HG03280 (cell line): ENCODE data around the gene EPN1.

Experiments
- ATAC-seq: cut with Tn5 transposase; IDR thresholded peaks from one replicate; pipeline ENCODE4 v1.9.1; 2021; ENCODE audit warnings: mild to moderate bottlenecking, moderate library complexity; ENCODE audit not compliant: unreplicated experiment

EPN1 gene

DNA sequence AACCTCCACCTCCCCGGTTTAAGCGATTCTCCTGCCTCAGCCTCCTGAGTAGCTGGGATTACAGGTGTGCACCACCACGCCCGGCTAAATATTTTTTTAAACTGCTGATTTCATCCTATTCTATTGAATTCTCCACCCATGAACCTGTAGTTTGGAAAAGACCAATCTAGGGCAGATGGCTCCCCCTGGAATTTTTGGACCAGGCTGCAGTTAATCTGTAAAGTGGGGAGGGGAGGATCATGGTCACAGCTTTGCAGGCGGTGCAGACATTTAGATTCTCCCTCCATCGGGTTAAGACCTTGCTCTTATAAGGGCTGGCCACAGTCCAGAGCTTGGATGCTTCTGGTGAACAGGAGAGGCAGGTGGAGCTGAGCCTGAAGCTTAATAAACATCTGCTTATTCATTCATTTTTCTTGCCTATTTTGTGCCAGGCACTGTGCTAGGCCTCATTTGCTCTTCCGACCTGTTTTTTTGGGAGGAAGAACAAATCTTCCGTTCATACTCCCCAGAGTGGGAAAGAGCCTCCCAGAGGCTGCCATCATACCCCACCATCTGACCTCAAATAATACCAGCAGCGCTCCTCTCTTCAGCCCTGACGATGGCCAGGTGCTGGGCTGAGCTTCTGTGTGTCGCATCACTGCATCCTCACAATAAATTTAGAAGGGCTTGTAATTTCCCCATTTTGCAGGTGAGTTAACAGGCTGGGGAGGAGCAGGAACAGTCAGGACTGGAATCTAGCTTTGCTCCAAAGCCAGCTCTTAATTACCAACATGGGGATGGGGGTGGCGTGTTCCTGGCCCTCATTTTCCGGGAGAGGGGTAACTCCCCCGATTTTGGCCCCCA is 27.9 kb upstream of the EPN1 start:
- ATAC-seq, result no peak

DNA sequence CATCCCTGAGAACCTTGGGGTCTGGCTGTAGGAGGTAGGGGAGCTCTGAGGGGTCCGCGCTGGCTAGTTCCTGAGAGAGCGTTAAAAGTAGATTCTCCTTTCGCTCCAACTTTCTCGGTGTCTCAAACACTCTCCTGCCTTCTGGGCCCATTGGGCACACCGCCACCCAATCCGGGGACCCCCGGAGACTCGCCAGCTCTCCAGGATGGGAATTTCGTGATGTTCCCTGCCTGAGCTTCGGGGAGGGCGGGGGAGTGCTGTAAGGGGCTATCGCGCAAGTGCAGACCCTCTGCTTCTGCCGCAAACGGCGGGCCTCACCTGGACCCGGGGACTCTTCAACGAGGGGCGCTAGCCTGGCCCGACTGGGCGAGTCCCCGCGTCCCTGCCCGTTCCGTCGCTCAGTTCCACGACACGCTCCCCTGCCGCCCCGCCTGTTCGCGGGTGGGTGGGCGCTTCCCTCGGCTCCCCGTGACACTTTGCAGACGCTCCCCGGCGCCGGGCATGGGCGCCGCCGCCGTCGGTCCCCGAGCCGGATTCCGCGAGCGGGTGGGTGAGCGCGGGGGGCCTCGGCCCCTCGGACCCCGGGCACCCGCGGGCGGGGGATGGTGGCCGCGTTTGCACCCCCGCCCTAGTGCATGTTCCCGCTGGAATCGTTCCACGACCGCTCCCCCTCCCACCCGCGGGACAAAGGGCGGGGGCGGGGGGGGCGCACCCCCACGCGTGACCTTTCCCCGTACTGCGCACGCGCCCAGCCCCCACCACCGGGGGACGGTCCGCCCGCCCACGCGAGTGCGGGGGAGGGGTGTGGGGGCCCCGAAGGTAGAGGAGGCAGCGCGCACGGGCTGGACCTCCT is 27.1 kb upstream of the EPN1 start, which contains the start of gene CCDC106:
CCDC106 (plus strand) TSS at position 481 of the 853 bp plus-strand sequence. CDS start 835 bp downstream, outside the sequence.
- ATAC-seq, result peak; percentile 34

DNA sequence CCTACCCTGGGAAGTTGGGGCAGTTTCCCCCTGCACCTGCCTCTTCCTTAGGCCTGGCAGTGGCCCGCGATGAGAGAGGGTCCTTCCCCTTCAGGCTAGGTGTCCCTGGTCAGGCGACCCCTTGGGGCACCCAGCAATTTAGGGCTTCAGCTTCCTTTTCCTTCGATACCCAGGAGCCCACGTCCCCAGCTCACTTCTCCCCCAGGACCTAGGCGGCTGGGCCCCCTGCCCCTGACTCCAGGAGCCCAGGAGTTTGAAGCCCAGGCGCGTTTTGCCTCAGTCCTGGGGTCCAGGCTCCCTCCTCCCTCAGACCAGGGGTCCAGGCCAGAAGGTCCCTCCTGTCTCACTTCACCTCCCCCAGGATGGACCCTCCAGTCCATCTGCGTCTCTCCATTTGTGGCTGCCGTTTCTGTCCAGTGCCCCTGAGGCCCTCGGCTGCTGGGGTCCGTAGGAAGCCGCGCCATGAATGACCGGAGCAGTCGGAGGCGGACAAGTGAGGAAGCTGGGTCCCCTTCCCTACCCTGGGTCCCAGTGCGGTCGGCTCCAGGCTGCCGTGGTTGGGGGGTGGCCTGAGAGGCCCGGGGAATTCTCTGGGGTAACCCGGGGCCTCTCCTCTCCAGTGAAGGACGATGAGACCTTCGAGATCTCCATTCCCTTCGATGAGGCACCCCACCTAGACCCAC is 26.3 kb upstream of the EPN1 start:
- no peak for ATAC-seq

DNA sequence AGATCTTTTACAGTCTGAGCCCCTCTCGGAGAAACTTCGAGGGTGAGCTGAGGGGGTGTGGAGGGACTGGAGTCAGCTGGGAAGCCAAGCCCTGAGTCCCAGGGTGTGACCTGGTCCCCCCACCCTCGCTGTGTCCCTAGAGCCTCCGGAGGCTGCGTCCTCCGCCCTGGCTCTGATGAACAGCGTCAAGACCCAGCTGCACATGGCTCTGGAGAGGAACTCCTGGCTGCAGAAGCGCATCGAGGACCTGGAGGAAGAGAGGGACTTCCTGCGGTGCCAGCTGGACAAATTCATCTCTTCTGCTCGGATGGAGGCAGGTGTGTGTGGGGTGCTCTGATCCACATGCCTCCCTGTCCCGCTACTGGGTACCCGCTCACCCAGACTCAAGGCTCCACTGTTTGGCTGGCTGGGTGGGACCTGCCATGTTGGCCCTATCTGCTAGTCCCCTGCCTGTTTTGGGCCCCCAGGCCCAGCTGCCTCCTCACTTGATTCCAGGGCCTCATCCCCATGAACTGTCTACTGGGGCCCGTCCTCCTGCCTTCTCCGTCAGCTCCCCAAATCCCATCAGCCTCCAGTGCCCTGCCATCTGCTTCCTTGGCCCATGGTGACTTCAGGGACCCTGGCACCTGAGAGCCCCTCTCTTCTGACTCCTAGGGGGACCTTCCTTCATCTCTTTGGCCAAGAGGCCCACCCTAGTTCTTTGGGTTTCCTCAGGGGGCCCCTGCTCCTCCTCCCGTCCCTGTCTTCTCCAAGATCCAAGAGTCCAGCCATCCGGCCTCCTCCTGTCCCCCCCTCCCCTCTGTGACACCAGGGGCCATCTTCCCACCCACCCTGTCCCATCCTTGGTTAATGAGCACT is 25.5 kb upstream of the EPN1 start:
- no peak for ATAC-seq

DNA sequence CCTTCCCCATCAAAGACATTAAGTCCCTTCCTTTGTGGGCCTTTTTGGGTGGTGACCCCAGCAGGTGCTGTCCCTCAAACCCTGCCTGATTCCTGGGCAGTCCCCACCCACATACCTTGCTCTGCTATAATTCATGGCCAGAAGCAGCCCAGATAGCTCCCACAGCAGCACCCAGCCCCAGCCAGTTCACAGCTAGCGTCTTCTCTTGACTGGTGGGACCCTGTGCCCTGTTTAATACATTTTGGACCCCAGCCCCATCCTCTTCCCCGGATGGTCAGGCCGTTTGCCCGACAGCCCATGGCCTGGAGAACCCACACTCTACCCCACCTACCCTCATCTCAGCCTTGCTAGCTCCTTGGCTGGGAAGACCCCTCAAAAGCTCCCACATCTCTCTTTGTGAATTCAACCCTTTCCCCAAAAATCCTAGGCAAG is 24.9 kb upstream of the EPN1 start:
- ATAC-seq, result no peak

DNA sequence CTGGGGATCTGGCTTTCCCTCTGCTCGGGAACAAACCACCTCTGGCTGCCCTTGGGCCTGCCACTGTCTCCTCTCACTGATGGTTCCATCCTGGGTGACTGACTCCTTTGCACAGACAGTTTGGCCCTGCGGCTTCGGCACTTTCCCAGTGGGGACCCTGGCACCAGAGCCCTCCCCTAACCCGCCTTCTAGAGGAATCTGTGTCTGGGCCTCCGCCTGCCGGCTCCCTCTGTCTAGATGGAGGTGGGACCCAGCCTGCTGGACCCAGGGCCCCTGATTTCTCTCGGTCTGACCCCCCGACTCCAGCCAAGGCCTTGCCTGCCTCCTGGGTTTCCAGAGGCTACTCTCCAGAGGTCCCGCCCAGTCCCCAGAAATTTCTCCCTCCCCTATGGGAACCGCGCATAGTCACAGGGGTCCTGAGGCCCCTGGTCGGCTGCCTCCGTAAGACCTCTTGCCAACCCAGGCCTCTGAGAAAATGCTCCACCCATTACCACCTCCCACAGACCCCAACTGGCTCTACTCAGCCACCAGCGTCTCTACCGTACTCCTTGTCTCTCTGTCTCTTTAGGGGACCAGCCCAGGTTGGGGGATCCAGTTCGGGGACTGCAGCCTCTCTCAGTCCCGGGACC is 24.3 kb upstream of the EPN1 start:
- no peak for ATAC-seq

DNA sequence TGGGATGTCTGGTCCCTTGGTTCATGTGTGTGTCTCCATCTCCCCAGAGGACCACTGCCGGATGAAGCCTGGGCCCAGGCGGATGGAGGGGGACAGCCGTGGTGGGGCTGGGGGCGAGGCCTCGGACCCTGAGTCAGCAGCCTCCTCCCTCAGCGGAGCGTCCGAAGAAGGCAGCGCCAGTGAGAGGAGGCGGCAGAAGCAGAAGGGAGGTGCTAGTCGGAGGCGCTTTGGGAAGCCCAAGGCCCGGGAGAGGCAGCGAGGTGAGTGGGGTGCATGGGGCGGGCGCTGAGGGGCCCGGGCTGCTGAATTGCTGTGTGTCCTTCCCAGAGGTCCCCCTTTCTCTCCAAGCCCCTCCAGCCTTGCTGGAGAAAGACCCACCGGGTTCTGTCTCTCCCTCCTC is 23.8 kb upstream of the EPN1 start:
- ATAC-seq, result no peak

DNA sequence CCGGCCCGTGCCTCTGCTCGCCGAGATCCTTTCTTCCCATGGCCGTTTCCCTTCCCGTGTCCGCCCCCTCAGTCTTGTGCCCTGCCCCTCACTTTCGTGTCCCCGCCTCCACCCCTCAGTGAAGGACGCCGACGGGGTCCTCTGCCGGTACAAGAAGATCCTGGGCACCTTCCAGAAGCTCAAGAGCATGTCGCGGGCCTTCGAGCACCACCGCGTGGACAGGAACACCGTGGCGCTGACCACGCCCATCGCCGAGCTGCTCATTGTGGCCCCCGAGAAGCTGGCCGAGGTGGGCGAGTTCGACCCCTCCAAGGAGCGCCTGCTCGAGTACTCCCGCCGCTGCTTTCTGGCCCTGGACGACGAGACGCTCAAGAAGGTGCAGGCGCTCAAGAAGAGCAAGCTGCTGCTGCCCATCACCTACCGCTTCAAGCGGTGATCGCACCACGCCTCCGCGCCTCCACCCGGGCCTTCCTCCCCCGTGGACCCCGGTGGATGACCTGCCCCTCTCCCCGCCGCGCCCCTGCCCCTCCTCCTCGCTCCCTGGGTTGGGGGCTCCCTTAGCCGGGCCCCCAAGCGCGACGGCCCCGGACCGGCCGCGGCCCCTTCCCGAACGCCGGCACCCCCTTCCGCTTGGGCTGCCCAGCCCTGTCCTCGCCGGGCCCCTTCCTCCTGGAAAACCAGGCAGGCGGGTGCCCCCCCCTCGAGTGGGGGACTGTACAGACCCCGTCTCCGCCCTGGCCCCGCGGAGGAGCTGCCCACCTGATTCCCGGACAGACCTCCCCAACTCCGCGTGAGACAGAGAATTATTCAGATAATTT is 22.5 kb upstream of the EPN1 start:
- no peak for ATAC-seq

DNA sequence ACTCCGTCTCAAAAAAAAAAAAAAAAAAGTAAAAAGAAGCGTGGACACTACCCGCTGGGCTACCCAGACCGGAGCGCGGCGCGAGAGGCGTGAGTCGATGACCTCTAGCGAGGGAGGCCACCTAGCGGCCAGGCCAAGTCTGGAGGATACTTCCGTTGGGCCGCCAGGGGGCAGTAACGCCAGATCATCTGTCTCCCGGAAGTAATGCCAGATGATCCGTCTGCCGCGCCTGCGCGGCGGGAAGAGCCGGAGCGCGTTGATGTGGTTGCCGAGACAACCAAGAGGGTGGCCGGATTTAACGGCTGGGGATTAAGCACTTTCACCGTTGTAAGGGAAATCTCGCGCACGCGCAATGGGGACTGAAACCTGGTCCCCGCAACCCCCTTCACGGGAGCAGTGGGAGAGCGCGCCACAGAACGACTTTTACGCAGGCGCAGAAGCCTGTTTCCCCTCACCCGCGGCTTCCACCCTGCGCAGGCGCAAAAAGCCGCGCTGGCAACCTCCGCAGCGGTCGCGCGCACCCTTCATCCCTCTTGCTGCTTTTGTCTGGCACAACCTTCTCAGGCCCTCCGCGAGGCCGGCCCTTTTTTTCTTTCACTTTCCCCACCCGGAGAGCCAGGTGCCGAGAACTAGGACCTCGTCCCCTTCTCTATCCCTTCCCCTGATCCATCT is 21.2 kb upstream of the EPN1 start:
- ATAC-seq, result peak; percentile 40

DNA sequence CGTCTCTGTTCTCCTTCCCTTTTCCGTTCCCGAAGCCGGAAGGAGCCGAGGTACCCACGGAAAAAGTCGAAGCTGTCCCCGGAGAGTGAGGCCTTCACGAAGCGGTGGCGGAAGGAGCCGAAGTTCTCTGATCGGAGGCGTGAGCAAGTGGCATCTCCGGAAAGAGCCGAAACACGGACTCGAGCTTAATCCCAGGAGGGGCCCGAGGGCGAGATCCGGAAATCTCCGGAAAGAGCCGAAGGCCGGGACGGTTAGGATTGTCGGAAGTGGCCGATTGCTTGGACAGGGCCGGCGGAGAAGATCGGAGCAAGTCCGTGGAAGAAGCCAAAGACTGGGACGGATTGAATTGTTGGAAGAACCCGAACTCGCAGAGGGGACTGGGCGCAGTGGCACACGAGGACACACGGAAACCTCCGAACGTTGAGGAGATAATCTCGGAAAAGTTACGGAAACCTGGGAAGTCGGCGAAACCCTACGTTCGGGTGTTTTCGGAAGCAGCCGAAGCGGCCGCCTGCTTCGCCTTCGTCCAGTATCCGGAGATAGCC is 20.6 kb upstream of the EPN1 start:
- peak; percentile 60 for ATAC-seq

DNA sequence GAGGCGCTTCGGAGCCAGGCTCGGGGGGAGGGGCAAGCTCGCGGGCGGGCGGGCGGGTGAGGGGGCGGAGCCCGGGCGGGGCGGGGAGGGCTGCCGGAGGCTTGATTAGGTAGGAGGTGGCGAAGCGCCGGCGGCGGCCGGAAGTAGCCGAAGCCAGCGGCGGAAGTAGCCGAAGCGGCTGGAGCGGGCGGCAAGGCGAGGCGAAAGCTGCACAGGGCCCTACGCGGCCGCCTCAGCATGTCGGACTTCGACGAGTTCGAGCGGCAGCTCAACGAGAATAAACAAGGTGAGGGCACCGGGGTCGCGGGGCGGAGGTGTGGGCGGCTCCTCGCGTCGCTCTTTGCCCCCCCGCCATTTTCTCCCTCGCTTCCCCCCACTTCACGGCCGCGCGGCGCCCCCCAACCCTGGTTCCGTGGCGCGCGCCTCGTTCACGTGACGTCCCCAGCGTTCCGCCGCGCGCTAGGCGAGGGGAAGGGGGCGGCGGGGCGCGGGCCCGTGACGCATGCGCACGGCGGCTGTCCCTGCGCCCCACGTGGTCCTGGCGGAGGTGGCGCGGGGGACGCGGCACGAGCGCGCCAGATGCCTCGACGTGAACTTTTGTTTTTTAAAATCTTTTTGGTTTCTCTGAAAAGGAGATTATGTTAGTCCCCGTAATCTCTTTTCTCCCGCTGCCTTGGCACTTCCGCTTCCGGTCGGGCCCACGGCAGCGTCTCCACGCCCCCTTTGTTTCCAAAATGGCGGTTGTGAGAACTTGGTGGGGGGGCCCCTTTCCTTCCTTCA is 20.0 kb upstream of the EPN1 start, which contains the start of gene U2AF2:
U2AF2 (plus strand) TSS at position 168 of the 780 bp plus-strand sequence; CDS start at position 238, 70 bp downstream.
- peak; percentile 37 for ATAC-seq

DNA sequence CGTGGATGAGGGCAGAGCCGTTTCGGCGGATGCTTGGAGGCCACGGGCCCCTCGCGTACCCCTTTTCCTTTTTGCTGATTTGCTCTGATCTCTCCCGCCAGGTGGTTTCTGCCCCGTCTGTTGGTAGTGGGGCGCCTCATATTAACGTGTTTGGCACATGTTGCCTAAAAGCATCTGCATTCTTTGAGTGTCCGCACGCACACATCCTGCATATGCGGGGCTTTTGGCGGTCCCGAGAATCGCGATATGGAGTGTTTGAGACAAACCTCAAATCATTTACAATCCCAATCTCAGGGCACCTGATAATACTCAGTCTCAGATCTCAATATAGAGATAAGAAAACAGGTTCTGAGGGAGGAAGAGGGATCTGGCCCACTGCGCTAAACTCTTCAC is 19.4 kb upstream of the EPN1 start:
- ATAC-seq, result no peak

DNA sequence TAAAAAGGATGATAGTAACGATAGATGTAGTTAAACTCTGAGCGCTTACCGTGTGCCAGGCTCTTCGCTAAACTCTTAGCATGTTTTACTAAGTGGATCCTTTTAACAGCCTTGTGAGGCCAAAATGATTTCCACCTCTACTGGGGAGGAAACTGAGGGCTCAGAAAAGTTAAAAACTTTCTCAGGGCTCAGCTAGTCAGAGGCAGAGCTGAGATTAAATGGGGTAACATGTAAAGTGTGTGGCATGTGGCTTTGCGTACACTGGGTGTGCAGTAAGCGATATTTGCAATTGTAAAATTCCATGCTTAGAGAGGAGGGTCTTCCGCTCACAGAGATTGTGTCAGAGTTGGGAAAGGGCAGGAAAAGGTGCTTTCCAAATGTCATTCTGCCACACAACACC is 18.5 kb upstream of the EPN1 start:
- ATAC-seq, result no peak

DNA sequence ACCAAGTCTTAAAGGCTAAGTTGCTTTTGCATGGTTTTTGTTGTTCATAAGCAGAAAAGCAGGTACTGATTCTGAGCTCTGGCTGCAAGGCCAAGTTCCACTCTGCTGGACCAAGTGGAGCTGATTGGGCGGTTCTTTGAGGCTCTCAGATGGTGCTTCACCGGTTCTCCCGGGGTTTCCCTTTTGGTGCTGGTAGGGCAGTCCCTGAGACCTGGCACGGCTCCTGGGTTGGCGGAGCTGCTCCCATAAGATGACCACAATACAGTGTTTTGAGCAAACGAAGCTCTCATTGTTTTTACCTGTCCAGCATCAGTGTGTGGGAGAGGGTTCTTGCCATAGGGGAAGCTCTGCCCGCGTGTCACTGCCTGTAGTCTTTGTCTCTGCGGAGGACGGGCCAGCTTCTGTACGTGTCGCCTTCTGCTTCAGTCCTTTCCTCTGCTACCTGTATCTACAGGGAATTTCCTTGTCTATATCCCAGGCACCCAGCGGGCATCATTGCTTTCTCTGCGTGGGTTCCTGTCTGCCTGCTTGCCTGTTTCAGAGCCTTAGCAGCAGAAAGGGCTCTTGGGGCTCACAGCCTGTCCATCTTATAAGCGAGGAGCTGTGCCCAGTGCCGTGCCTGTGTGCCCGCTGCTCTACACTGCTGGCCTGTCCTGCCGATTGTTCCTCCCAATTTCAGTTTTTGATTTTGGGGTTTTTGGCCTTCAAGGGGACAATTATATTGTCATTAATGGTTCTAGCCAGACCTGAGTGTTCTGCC is 17.9 kb upstream of the EPN1 start:
- no peak for ATAC-seq

DNA sequence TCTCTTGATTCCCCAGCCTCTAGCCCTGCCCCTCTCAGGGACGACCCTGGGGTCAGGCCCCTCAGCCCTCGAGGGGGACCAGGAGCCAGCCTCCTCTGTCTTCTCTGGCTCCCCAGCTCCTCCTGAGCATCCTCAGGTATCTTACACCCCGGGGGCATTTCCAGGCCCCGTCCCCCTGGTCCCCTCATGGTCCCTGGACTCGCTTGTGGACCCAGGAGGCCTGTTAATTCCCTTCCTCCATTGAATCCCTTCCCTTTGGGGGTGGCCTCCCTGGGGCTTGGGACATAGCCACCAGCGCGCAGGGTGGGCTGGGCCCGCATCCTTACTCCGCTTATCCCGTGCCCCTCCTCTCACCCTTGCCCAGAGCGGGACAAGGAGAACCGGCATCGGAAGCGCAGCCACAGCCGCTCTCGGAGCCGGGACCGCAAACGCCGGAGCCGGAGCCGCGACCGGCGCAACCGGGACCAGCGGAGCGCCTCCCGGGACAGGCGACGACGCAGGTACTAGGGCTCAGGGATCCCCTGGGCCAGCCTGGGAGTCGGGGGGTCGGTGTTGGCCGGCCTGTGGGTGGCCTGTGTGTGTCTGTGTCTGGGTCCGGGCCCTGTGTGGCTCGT is 16.1 kb upstream of the EPN1 start:
- no peak for ATAC-seq

DNA sequence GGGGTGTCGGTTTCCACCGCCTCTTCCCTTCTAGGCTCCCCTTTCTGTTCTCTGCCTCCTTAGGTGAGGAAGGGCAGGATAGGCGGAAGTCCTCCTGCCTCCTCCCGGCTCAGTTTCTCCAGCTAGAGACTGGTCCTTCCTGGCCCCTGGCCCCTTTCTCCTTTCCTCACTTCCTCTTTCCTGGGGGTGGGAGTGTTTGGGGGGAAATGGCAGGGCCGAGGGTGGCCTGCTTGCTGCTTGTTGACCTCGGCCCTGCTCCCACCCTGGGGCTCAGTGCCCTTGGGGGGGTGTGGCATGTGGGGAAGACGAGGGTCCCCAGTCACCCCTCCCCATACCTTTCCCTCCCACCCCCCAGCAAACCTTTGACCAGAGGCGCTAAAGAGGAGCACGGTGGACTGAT is 15.2 kb upstream of the EPN1 start:
- ATAC-seq, result no peak
